Measurements from ENCODE around the gene MAPKBP1.

GRCh38 chr15:41824062-41824745 lies 49.9 kb downstream of the MAPKBP1 start:
- TF ChIP-seq POLR2A (IDR thresholded peaks at IDR 0.05) (no peak), CTCF (IDR thresholded peaks at IDR 0.05) (no peak), POLR2AphosphoS5 (IDR thresholded peaks at IDR 0.05) (no peak)
